ENCODE data around the gene PLCL1.
A peak's percentile ranks its signal among the peaks of the same experiment; 100 is the strongest.

PLCL1 gene

DNA sequence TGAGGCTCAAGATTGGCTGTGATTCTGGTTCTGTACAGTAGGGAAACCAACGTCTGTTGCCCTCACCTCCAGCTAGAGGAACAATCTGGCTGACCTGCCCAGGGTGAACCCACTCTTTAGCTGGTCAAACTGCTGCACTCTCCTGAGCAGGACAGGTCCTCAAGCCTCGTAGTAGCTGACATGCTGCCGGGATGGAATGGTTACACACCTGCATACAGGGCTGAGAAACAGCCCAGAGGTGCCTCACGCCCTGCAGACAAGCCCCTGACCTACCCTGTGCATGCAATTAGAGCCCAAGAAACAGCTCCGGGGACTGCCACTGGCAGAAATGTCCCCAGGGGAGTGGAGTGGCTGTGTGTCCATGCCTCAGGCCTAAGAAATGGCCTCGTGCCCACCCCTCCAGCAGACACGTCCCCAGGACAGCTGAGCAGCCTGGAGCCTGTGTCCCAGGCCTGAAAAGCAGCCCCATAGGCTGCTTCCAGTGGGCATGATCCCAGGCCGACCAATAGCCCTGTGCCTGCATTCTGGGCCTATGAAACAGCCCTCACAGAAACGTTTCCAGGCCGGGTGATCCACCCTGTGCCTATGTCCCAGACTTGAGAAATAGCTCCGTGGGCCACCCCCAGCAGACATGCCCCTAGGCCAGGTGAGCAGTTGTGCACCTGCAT lies 44.6 kb upstream of the PLCL1 start:
- ATAC-seq = no peak
- TF ChIP-seq ESRRG (CRISPR knock-in tag; IDR thresholded peaks at IDR 0.05) (no peak), CSDC2 (CRISPR knock-in tag; IDR thresholded peaks at IDR 0.05) (no peak), ZNF70 (CRISPR knock-in tag; IDR thresholded peaks at IDR 0.05) (no peak), ZFP3 (CRISPR knock-in tag; IDR thresholded peaks at IDR 0.05) (no peak), BACH2 (CRISPR knock-in tag; IDR thresholded peaks at IDR 0.05; ENCODE audit: borderline replicate concordance) (no peak), OSR1 (CRISPR knock-in tag; IDR thresholded peaks at IDR 0.05) (no peak), GLIS3 (CRISPR knock-in tag; IDR thresholded peaks at IDR 0.05) (no peak), SNAI2 (CRISPR knock-in tag; IDR thresholded peaks at IDR 0.05) (no peak), TCF4 (CRISPR knock-in tag; IDR thresholded peaks at IDR 0.05; ENCODE audit: borderline replicate concordance) (no peak), PPARA (CRISPR knock-in tag; IDR thresholded peaks at IDR 0.05; ENCODE audit: borderline replicate concordance) (no peak), TOX (CRISPR knock-in tag; IDR thresholded peaks at IDR 0.05; ENCODE audit: borderline replicate concordance) (no peak), ISL1 (CRISPR knock-in tag; IDR thresholded peaks at IDR 0.05) (no peak), RARB (CRISPR knock-in tag; IDR thresholded peaks at IDR 0.05) (no peak), ARNTL (CRISPR knock-in tag; IDR thresholded peaks at IDR 0.05; ENCODE audit: borderline replicate concordance, low read depth) (no peak)
- TF ChIP-seq, protein P1, sequence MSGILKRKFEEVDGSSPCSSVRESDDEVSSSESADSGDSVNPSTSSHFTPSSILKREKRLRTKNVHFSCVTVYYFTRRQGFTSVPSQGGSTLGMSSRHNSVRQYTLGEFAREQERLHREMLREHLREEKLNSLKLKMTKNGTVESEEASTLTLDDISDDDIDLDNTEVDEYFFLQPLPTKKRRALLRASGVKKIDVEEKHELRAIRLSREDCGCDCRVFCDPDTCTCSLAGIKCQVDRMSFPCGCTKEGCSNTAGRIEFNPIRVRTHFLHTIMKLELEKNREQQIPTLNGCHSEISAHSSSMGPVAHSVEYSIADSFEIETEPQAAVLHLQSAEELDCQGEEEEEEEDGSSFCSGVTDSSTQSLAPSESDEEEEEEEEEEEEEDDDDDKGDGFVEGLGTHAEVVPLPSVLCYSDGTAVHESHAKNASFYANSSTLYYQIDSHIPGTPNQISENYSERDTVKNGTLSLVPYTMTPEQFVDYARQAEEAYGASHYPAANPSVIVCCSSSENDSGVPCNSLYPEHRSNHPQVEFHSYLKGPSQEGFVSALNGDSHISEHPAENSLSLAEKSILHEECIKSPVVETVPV (CRISPR knock-in tag; IDR thresholded peaks at IDR 0.05) = no peak
- TF ChIP-seq, protein P2, sequence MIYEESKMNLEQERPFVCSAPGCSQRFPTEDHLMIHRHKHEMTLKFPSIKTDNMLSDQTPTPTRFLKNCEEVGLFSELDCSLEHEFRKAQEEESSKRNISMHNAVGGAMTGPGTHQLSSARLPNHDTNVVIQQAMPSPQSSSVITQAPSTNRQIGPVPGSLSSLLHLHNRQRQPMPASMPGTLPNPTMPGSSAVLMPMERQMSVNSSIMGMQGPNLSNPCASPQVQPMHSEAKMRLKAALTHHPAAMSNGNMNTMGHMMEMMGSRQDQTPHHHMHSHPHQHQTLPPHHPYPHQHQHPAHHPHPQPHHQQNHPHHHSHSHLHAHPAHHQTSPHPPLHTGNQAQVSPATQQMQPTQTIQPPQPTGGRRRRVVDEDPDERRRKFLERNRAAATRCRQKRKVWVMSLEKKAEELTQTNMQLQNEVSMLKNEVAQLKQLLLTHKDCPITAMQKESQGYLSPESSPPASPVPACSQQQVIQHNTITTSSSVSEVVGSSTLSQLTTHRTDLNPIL (CRISPR knock-in tag; IDR thresholded peaks at IDR 0.05; ENCODE audit: low read depth) = no peak

DNA sequence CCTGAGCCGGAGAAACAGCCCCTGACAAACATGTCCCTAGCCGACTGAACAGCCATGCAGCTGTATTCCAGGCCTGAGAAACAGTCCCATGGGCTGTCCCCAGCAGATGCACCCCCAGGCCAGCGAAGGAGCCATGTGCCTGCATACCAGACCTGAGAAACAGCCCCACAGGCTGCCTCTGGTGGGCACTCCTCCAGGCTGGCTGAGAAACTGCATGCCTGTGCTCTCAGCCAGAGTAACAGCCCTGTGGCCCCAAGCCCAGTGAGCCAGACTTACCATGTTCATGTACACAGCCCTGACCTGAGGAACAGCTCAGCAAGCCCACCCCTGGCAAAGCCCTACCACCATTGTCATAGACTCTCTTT lies 44.1 kb upstream of the PLCL1 start:
- TF ChIP-seq ARNTL (CRISPR knock-in tag; IDR thresholded peaks at IDR 0.05; ENCODE audit: borderline replicate concordance, low read depth) = no peak
- TF ChIP-seq SNAI2 (CRISPR knock-in tag; IDR thresholded peaks at IDR 0.05) = no peak
- no peak for TF ChIP-seq RARB (CRISPR knock-in tag; IDR thresholded peaks at IDR 0.05)
- TF ChIP-seq ZFP30 (CRISPR knock-in tag; IDR thresholded peaks at IDR 0.05) = no peak
- no peak for TF ChIP-seq ZNF8 (CRISPR knock-in tag; IDR thresholded peaks at IDR 0.05)
- no peak for TF ChIP-seq TOX (CRISPR knock-in tag; IDR thresholded peaks at IDR 0.05; ENCODE audit: borderline replicate concordance)
- TF ChIP-seq OSR1 (CRISPR knock-in tag; IDR thresholded peaks at IDR 0.05) = no peak
- TF ChIP-seq, protein P3, sequence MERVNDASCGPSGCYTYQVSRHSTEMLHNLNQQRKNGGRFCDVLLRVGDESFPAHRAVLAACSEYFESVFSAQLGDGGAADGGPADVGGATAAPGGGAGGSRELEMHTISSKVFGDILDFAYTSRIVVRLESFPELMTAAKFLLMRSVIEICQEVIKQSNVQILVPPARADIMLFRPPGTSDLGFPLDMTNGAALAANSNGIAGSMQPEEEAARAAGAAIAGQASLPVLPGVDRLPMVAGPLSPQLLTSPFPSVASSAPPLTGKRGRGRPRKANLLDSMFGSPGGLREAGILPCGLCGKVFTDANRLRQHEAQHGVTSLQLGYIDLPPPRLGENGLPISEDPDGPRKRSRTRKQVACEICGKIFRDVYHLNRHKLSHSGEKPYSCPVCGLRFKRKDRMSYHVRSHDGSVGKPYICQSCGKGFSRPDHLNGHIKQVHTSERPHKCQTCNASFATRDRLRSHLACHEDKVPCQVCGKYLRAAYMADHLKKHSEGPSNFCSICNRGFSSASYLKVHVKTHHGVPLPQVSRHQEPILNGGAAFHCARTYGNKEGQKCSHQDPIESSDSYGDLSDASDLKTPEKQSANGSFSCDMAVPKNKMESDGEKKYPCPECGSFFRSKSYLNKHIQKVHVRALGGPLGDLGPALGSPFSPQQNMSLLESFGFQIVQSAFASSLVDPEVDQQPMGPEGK (CRISPR knock-in tag; IDR thresholded peaks at IDR 0.05; ENCODE audit: borderline replicate concordance) = no peak
- no peak for TF ChIP-seq ISL1 (CRISPR knock-in tag; IDR thresholded peaks at IDR 0.05)
- no peak for ATAC-seq

DNA sequence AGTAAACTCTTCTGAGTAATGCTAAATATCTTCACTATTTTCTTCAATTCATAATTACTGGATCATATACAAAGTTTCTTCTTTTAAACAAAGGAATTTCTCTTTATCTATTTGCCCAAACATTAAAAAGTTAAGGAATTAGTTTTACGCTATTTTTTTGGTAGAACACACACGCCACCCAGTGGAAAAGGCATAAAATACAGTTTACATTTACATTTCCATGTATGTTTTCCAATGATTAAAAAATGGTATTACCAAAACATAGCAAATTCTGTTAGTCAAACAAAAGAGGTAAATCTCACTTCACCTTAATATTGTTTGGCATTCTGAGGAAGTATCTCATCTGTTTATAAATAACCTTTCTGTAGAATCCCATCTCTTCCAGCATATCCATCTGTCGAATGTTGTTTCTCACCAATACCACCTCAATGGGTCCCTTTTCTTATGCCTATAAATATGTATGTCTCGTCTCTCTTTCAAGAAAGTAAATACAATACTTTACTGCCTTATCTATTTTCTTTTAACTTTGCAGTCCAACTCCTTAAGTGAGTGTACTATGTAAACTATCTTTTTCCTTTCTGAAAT lies 26.5 kb upstream of the PLCL1 start:
- TF ChIP-seq TOX (CRISPR knock-in tag; IDR thresholded peaks at IDR 0.05; ENCODE audit: borderline replicate concordance) (no peak), ARNTL (CRISPR knock-in tag; IDR thresholded peaks at IDR 0.05; ENCODE audit: borderline replicate concordance, low read depth) (no peak), TCF4 (CRISPR knock-in tag; IDR thresholded peaks at IDR 0.05; ENCODE audit: borderline replicate concordance) (no peak), SNAI2 (CRISPR knock-in tag; IDR thresholded peaks at IDR 0.05) (no peak), OSR1 (CRISPR knock-in tag; IDR thresholded peaks at IDR 0.05) (no peak), ZNF70 (CRISPR knock-in tag; IDR thresholded peaks at IDR 0.05) (no peak), ISL1 (CRISPR knock-in tag; IDR thresholded peaks at IDR 0.05) (no peak), ESRRG (CRISPR knock-in tag; IDR thresholded peaks at IDR 0.05) (no peak), ZNF8 (CRISPR knock-in tag; IDR thresholded peaks at IDR 0.05) (no peak), CSDC2 (CRISPR knock-in tag; IDR thresholded peaks at IDR 0.05) (no peak)
- TF ChIP-seq, protein P4, sequence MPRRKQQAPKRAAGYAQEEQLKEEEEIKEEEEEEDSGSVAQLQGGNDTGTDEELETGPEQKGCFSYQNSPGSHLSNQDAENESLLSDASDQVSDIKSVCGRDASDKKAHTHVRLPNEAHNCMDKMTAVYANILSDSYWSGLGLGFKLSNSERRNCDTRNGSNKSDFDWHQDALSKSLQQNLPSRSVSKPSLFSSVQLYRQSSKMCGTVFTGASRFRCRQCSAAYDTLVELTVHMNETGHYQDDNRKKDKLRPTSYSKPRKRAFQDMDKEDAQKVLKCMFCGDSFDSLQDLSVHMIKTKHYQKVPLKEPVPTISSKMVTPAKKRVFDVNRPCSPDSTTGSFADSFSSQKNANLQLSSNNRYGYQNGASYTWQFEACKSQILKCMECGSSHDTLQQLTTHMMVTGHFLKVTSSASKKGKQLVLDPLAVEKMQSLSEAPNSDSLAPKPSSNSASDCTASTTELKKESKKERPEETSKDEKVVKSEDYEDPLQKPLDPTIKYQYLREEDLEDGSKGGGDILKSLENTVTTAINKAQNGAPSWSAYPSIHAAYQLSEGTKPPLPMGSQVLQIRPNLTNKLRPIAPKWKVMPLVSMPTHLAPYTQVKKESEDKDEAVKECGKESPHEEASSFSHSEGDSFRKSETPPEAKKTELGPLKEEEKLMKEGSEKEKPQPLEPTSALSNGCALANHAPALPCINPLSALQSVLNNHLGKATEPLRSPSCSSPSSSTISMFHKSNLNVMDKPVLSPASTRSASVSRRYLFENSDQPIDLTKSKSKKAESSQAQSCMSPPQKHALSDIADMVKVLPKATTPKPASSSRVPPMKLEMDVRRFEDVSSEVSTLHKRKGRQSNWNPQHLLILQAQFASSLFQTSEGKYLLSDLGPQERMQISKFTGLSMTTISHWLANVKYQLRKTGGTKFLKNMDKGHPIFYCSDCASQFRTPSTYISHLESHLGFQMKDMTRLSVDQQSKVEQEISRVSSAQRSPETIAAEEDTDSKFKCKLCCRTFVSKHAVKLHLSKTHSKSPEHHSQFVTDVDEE (CRISPR knock-in tag; IDR thresholded peaks at IDR 0.05) = no peak
- TF ChIP-seq, protein P3 (CRISPR knock-in tag; IDR thresholded peaks at IDR 0.05; ENCODE audit: borderline replicate concordance) = no peak
- TF ChIP-seq, protein P5, sequence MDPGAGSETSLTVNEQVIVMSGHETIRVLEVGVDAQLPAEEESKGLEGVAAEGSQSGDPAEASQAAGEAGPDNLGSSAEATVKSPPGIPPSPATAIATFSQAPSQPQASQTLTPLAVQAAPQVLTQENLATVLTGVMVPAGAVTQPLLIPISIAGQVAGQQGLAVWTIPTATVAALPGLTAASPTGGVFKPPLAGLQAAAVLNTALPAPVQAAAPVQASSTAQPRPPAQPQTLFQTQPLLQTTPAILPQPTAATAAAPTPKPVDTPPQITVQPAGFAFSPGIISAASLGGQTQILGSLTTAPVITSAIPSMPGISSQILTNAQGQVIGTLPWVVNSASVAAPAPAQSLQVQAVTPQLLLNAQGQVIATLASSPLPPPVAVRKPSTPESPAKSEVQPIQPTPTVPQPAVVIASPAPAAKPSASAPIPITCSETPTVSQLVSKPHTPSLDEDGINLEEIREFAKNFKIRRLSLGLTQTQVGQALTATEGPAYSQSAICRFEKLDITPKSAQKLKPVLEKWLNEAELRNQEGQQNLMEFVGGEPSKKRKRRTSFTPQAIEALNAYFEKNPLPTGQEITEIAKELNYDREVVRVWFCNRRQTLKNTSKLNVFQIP (CRISPR knock-in tag; IDR thresholded peaks at IDR 0.05; ENCODE audit: borderline replicate concordance, low read depth) = no peak
- ATAC-seq = 0 out of 3 replicates have a peak, but pooled peaks have one; percentile 41

Measured in SK-N-SH treated with all-trans-retinoic acid at 6 μM for 48 hours (cell line).